ENCODE data around the gene PLAU.
"Not testable (repeated sequence)": the region's sequence is repeated elsewhere in the genome, so short reads cannot be mapped to it uniquely, and the experiment has no call there.

Gene PLAU

GRCh38 chr10:73948947-73949633 is 38.2 kb downstream of the PLAU start:
- in situ Hi-C loops (cut with MboI; ENCODE audit: low sequenced_read_pairs) = no loop called here

- in situ Hi-C loops (cut with MboI; ENCODE audit: low sequenced_read_pairs) = no loop called here
These were observed 39.4 kb downstream of the PLAU start for GRCh38 chr10:73950155-73950948.

GRCh38 chr10:73953665-73954064 is 42.7 kb downstream of the PLAU start:
- in situ Hi-C loops (cut with MboI; ENCODE audit: low sequenced_read_pairs) = no loop called here

- in situ Hi-C loops (cut with MboI; ENCODE audit: low sequenced_read_pairs) = no loop called here
These were observed 43.8 kb downstream of the PLAU start for GRCh38 chr10:73954737-73955136.

GRCh38 chr10:73955719-73956118 is 44.8 kb downstream of the PLAU start:
- in situ Hi-C loops (cut with MboI; ENCODE audit: low sequenced_read_pairs) = no loop called here

GRCh38 chr10:73956476-73957359 is 45.8 kb downstream of the PLAU start:
- in situ Hi-C loops (cut with MboI; ENCODE audit: low sequenced_read_pairs) = no loop called here

- in situ Hi-C loops (cut with MboI; ENCODE audit: low sequenced_read_pairs) = no loop called here
These were observed 48.7 kb downstream of the PLAU start for GRCh38 chr10:73959484-73960243.

- in situ Hi-C loops (cut with MboI; ENCODE audit: low sequenced_read_pairs) = no loop called here
These were observed 51.5 kb downstream of the PLAU start for GRCh38 chr10:73962386-73962785.

- in situ Hi-C loops (cut with MboI; ENCODE audit: low sequenced_read_pairs) = not testable (repeated sequence)
These were observed 52.6 kb downstream of the PLAU start for GRCh38 chr10:73963533-73963932.

- in situ Hi-C loops (cut with MboI; ENCODE audit: low sequenced_read_pairs) = no loop called here
These were observed 53.8 kb downstream of the PLAU start for GRCh38 chr10:73964743-73965142.

- in situ Hi-C loops (cut with MboI; ENCODE audit: low sequenced_read_pairs) = not testable (repeated sequence)
These were observed 54.4 kb downstream of the PLAU start for GRCh38 chr10:73965267-73965889.

GRCh38 chr10:73965890-73966768 is 55.2 kb downstream of the PLAU start:
- in situ Hi-C loops (cut with MboI; ENCODE audit: low sequenced_read_pairs) = no loop called here

GRCh38 chr10:73967022-73967429 is 56.1 kb downstream of the PLAU start:
- in situ Hi-C loops (cut with MboI; ENCODE audit: low sequenced_read_pairs) = no loop called here

Measured in hTERT RPE-1 (cell line).